ENCODE results near the gene MRM1.
"Not testable (repeated sequence)": the region's sequence is repeated elsewhere in the genome, so short reads cannot be mapped to it uniquely, and the experiment has no call there.

MRM1 gene

DNA sequence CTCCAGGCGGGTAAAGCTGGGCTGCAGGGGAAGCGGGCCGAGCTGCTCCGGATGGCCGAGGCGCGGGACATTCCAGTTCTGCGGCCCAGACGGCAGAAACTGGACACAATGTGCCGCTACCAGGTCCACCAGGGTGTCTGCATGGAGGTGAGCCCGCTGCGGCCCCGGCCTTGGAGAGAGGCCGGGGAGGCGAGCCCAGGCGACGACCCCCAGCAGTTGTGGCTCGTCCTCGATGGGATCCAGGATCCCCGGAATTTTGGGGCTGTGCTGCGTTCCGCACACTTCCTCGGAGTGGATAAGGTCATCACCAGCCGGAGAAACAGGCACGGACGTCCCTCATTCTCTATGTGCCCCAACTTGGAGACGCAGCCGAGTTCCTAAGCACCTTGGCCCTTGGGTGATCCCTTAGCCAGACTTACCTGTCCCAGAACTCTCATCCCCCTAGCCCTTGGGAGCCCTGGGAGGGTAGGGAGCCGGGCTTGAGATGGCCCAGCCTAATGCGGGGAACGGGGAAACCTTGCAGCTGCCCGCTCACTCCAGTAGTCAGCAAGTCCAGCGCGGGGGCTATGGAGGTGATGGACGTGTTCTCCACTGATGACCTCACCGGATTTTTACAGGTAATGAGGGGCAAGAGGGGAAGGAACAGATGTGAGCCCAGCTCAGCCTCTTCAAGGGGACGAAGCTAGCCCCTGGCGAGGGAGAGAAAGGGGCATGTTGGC lies 806 bp downstream of the MRM1 start:
- Histone ChIP-seq H3K4me1 (ENCODE audit: control insufficient read depth, insufficient read depth, low read length, unreplicated experiment) (peaks cover 14% of the 10 kb centered on the region), H2AFZ (ENCODE audit: low read length, unreplicated experiment) (peak overlapping the region; percentile 96), H3K36me3 (ENCODE audit: insufficient read depth, low read length) (no peaks in the 10 kb centered on the region), H3K27me3 (ENCODE audit: insufficient read depth, low read length) (no peaks in the 10 kb centered on the region), H3K4me3 (ENCODE audit: low read depth, low read length) (peak overlapping the region; percentile 93), H3K79me2 (ENCODE audit: control insufficient read depth, insufficient read depth, low read length, unreplicated experiment) (peaks cover 18% of the 10 kb centered on the region), H3K27ac (ENCODE audit: low read depth, low read length) (peak overlapping the region; percentile 63; the same call in 1 of the 2 replicates)

DNA sequence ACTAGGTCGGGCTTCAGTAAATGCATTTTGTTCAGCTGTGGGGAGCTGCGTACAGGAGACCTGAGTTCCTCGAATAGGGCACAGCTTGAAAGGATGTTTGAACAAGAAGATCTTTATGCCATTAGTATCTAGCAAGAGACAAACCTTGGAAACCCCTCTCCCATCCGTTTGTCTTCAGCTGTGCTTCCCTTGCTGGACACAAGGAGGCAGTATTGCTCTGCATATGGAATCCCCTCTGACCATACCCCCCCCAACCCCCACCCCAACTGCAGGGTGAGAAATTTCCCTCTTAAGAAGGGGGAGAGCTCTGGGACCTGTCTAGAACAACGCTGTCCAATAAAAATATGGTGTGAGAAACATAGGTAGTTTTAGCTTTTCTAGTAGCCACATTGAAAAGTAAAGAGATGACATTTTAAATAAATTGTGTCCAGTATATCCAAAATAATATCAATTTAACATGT lies 1.6 kb downstream of the MRM1 start:
- no peak overlapping the region for H3K27ac ChIP-seq (ENCODE audit: low read depth, low read length)
- no peaks in the 10 kb centered on the region for H3K27me3 ChIP-seq (ENCODE audit: insufficient read depth, low read length)
- peak overlapping the region; percentile 93 for H3K4me3 ChIP-seq (ENCODE audit: low read depth, low read length)
- no peaks in the 10 kb centered on the region for H3K36me3 ChIP-seq (ENCODE audit: insufficient read depth, low read length)
- H3K79me2 ChIP-seq (ENCODE audit: control insufficient read depth, insufficient read depth, low read length, unreplicated experiment), result peaks cover 18% of the 10 kb centered on the region
- no peak overlapping the region for H2AFZ ChIP-seq (ENCODE audit: low read length, unreplicated experiment)
- H3K4me1 ChIP-seq (ENCODE audit: control insufficient read depth, insufficient read depth, low read length, unreplicated experiment), result peaks cover 14% of the 10 kb centered on the region

DNA sequence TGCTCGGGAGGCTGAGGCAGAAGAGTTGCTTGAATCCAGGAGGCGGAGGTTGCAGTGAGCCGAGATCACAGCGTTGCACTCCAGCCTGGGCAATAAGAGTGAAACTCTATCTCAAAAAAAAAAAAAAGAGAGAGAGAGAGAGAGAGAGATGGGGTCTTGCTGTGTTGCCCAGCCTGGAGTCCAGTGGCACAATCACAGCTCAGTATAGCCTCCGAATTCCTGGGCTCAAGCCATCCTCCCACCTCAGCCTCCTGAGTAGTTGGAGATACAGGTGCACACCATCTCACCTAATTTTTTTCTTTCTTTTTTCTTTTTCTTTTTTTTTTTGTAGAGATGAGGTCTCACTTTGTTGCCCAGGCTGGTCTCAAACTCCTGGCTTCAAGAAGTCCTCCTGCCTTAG lies 3.6 kb downstream of the MRM1 start:
- H3K36me3 ChIP-seq (ENCODE audit: insufficient read depth, low read length); H3K4me3 ChIP-seq (ENCODE audit: low read depth, low read length); H2AFZ ChIP-seq (ENCODE audit: low read length, unreplicated experiment); H3K27ac ChIP-seq (ENCODE audit: low read depth, low read length); H3K27me3 ChIP-seq (ENCODE audit: insufficient read depth, low read length): not testable (repeated sequence)
- H3K79me2 ChIP-seq (ENCODE audit: control insufficient read depth, insufficient read depth, low read length, unreplicated experiment), result peaks cover 18% of the 10 kb centered on the region
- peaks cover 26% of the 10 kb centered on the region for H3K4me1 ChIP-seq (ENCODE audit: control insufficient read depth, insufficient read depth, low read length, unreplicated experiment)

DNA sequence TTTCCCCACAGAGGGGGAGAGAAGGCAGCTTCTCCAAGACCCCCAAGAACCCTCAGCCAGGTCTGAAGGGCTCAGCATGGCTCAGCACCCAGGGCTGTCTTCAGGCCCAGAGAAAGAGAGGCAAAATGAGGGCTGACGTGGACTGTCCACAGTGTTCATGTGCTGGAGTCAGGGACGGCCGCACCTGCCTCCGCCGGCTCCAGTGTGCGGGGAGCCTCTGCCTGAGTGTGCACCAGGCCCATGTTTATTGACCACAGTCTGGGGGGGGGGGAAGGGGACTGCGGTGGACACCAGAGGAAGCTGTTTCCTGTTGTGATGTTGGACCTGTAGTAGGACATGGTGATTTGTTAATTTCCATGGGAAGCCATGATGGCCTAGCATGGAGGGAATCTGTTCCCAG lies 6.9 kb downstream of the MRM1 start:
- H2AFZ ChIP-seq (ENCODE audit: low read length, unreplicated experiment), result no peak overlapping the region
- no peaks in the 10 kb centered on the region for H3K36me3 ChIP-seq (ENCODE audit: insufficient read depth, low read length)
- H3K4me3 ChIP-seq (ENCODE audit: low read depth, low read length), result no peak overlapping the region
- no peaks in the 10 kb centered on the region for H3K27me3 ChIP-seq (ENCODE audit: insufficient read depth, low read length)
- H3K4me1 ChIP-seq (ENCODE audit: control insufficient read depth, insufficient read depth, low read length, unreplicated experiment), result peaks cover 28% of the 10 kb centered on the region
- peaks cover 7% of the 10 kb centered on the region for H3K79me2 ChIP-seq (ENCODE audit: control insufficient read depth, insufficient read depth, low read length, unreplicated experiment)
- H3K27ac ChIP-seq (ENCODE audit: low read depth, low read length), result no peak overlapping the region

DNA sequence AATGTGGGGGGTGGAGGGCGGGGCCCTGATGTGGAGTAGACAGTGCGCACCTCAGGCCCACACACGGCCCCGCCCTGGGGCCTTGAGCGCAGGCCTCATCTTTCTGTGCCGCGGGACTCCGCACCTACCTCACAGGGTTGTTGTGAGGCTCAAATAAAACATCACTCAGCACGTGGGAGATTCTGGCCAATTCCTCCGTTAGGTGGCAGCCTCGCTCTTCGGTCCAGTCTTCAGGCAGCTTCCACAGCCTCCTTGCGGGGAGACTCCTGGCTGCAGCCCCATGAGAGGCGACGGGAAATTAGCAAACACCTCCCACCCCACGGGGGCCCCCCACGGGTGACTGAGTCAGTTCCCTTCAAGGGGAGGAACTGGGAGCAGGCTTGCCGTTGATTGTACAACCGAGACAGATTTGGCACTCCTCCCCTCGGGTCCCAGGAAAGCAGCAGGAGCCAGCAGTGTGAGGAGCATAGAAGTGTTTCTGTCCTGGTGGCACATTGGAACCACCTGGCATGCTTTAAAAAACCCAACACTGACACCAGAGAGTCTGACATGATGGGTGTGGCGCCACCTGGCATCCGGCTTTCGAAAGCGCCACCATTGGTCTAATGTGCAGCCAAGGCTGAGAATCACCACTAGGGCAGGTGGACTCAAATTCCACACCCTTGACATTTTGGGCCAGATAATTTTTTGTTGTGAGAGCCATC lies 7.6 kb downstream of the MRM1 start:
- Histone ChIP-seq H2AFZ (ENCODE audit: low read length, unreplicated experiment) (no peak overlapping the region), H3K79me2 (ENCODE audit: control insufficient read depth, insufficient read depth, low read length, unreplicated experiment) (peaks cover 3% of the 10 kb centered on the region), H3K4me3 (ENCODE audit: low read depth, low read length) (peak overlapping the region; percentile 37; the same call in 1 of the 2 replicates), H3K36me3 (ENCODE audit: insufficient read depth, low read length) (no peaks in the 10 kb centered on the region), H3K27ac (ENCODE audit: low read depth, low read length) (no peak overlapping the region), H3K4me1 (ENCODE audit: control insufficient read depth, insufficient read depth, low read length, unreplicated experiment) (peaks cover 24% of the 10 kb centered on the region), H3K27me3 (ENCODE audit: insufficient read depth, low read length) (no peaks in the 10 kb centered on the region)

DNA sequence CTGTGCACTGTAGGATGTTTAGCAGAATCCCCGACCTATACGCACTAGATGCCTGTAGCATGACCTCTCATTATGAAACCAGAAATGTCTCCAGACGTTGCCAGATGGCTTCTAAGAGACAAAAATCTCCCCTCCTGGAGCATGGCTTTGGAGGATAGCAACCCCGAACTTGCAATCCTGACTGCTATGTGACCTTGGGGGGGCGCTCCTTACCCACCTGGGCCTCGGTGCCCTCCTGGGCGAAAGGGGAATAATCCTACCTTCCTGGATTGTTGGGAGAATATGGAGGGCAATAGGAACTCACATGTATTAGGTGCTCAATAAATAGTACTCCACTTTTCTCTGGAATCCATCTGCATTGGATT lies 8.1 kb downstream of the MRM1 start:
- no peaks in the 10 kb centered on the region for H3K27me3 ChIP-seq (ENCODE audit: insufficient read depth, low read length)
- peaks cover 21% of the 10 kb centered on the region for H3K4me1 ChIP-seq (ENCODE audit: control insufficient read depth, insufficient read depth, low read length, unreplicated experiment)
- H2AFZ ChIP-seq (ENCODE audit: low read length, unreplicated experiment), result no peak overlapping the region
- H3K27ac ChIP-seq (ENCODE audit: low read depth, low read length), result no peak overlapping the region
- no peaks in the 10 kb centered on the region for H3K79me2 ChIP-seq (ENCODE audit: control insufficient read depth, insufficient read depth, low read length, unreplicated experiment)
- no peak overlapping the region for H3K4me3 ChIP-seq (ENCODE audit: low read depth, low read length)
- no peaks in the 10 kb centered on the region for H3K36me3 ChIP-seq (ENCODE audit: insufficient read depth, low read length)

DNA sequence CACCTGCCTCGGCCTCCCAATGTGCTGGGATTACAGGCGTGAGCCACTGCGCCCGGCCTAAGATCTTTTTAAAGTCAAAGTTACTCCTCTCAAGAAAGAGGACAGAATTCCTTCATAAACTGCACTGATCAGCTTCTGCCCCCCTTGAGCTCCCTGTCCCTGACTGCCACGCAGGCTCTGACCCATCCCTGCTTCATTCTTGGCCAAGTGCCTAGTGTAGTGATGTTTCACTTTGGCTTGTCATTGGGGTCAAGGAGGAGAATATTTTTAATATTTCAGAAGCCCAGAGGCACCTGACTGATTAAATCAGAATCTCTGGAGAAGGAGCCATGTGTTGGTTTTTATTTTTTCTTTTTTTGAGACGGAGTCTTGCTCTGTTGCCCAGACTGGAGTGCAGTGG lies 9.1 kb downstream of the MRM1 start:
- Histone ChIP-seq H3K79me2 (ENCODE audit: control insufficient read depth, insufficient read depth, low read length, unreplicated experiment) (no peaks in the 10 kb centered on the region), H3K36me3 (ENCODE audit: insufficient read depth, low read length) (no peaks in the 10 kb centered on the region)

DNA sequence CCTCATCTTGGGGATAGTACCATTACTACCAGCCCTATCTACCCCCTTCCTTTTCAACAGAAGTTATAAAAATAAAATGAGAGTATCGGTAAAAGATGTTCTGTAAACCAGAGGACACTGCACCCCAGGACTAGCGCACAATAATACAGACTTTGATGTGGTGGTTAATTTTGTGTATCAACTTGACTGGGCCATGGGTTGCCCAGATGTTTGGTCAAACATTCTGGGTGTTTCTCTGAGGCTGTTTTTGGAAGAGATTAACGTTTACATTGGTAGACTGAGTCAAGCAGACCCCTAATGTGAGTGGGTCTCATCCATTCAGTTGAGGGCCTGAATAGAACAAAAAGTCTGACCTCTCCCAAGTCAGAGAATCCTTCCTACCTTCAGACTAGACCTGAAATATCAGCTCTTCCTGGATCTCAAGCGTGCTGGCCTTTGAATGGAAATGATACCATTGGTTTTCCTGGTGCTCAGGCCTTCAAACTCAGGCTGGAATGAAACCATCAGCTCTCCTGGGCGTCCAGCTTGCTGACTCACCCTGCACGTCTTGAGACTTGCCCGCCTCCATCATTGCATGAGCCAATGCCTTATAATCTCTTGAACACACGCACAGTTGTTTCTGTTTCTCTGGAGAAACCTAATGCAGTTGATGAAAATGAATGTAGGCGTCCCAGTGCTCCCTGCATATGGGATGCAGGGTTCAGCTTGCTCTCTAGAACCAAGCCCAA lies 10.1 kb downstream of the MRM1 start:
- Histone ChIP-seq H3K27me3 (ENCODE audit: insufficient read depth, low read length) (no peaks in the 10 kb centered on the region), H2AFZ (ENCODE audit: low read length, unreplicated experiment) (no peak overlapping the region), H3K36me3 (ENCODE audit: insufficient read depth, low read length) (no peaks in the 10 kb centered on the region), H3K4me1 (ENCODE audit: control insufficient read depth, insufficient read depth, low read length, unreplicated experiment) (peaks cover 21% of the 10 kb centered on the region), H3K27ac (ENCODE audit: low read depth, low read length) (peak overlapping the region; percentile 67), H3K4me3 (ENCODE audit: low read depth, low read length) (no peak overlapping the region), H3K79me2 (ENCODE audit: control insufficient read depth, insufficient read depth, low read length, unreplicated experiment) (no peaks in the 10 kb centered on the region)

More for the DNA sequence above, 9.1 kb downstream of the MRM1 start:
- H3K27ac ChIP-seq (ENCODE audit: low read depth, low read length), result no peak overlapping the region
- no peaks in the 10 kb centered on the region for H3K27me3 ChIP-seq (ENCODE audit: insufficient read depth, low read length)
- no peak overlapping the region for H2AFZ ChIP-seq (ENCODE audit: low read length, unreplicated experiment)
- peaks cover 21% of the 10 kb centered on the region for H3K4me1 ChIP-seq (ENCODE audit: control insufficient read depth, insufficient read depth, low read length, unreplicated experiment)
- H3K4me3 ChIP-seq (ENCODE audit: low read depth, low read length), result no peak overlapping the region

DNA sequence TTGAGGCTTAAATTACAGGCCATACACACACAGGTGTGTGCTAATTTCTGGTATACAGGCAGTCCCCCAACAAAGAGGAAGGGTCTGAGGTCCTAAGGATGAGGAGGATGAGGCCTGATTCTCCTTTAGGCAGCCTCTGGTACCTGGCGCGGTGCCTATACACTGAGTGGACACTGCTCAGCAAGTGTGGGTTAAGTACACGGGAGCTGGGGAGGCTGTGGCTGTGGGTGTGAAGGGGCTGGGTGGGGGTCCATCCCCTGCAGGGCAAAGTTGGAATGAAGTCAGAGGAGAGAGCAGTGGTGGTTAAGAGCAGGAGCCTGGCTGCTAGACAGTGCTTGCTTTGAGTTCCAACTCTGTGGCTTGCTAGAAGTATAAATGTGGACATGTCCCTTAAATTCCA lies 10.9 kb downstream of the MRM1 start:
- Histone ChIP-seq H3K4me3 (ENCODE audit: low read depth, low read length) (no peak overlapping the region), H3K79me2 (ENCODE audit: control insufficient read depth, insufficient read depth, low read length, unreplicated experiment) (no peaks in the 10 kb centered on the region), H3K36me3 (ENCODE audit: insufficient read depth, low read length) (no peaks in the 10 kb centered on the region), H3K4me1 (ENCODE audit: control insufficient read depth, insufficient read depth, low read length, unreplicated experiment) (peaks cover 21% of the 10 kb centered on the region), H2AFZ (ENCODE audit: low read length, unreplicated experiment) (no peak overlapping the region), H3K27ac (ENCODE audit: low read depth, low read length) (peak overlapping the region; percentile 67; the same call in 1 of the 2 replicates), H3K27me3 (ENCODE audit: insufficient read depth, low read length) (no peaks in the 10 kb centered on the region)

DNA sequence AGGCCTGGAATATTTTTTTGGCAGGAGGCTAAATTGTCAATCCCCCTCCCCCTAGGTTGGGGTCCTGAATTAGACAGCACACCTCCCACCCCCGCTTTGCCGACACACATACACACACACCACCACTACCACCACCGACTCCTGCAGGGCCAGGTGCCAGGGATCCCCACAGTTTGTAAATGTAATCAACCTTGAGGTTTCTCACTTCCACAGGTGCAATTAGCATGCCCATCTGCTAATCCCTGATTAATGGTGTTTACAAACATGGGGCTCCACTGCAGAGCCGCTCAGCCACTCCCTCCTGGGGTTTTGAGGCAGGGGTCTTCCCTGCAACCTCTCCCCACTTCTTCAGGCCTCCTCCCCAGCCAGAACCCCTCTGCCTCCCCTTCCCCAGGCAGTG lies 11.8 kb downstream of the MRM1 start:
- Histone ChIP-seq H3K79me2 (ENCODE audit: control insufficient read depth, insufficient read depth, low read length, unreplicated experiment) (no peaks in the 10 kb centered on the region), H3K36me3 (ENCODE audit: insufficient read depth, low read length) (no peaks in the 10 kb centered on the region), H3K27ac (ENCODE audit: low read depth, low read length) (no peak overlapping the region), H3K27me3 (ENCODE audit: insufficient read depth, low read length) (no peaks in the 10 kb centered on the region), H2AFZ (ENCODE audit: low read length, unreplicated experiment) (no peak overlapping the region), H3K4me1 (ENCODE audit: control insufficient read depth, insufficient read depth, low read length, unreplicated experiment) (peaks cover 21% of the 10 kb centered on the region), H3K4me3 (ENCODE audit: low read depth, low read length) (no peak overlapping the region)
